ENCODE results near the gene CORO1C.

CORO1C gene

GRCh38 chr12:108691175-108691997 is 39.9 kb downstream of the CORO1C start:
- Histone ChIP-seq H3K9me3 (ENCODE audit: control insufficient read depth, insufficient read depth, low read length) (no peaks in the 10 kb centered on the region), H3K36me3 (ENCODE audit: insufficient read depth, low read length) (peaks cover 3% of the 10 kb centered on the region; the same call in 1 of the 2 replicates), H3K9ac (ENCODE audit: low read depth, low read length) (peak overlapping the region; percentile 12; the same call in 1 of the 2 replicates), H3K4me1 (ENCODE audit: insufficient read depth, low read length) (peaks cover 36% of the 10 kb centered on the region)

GRCh38 chr12:108690542-108691174 is 40.7 kb downstream of the CORO1C start:
- Histone ChIP-seq H3K36me3 (ENCODE audit: insufficient read depth, low read length) (no peaks in the 10 kb centered on the region), H3K4me1 (ENCODE audit: insufficient read depth, low read length) (peaks cover 36% of the 10 kb centered on the region), H3K9ac (ENCODE audit: low read depth, low read length) (no peak overlapping the region), H3K9me3 (ENCODE audit: control insufficient read depth, insufficient read depth, low read length) (no peaks in the 10 kb centered on the region)

GRCh38 chr12:108690191-108690518 is 41.2 kb downstream of the CORO1C start:
- no peaks in the 10 kb centered on the region for H3K9me3 ChIP-seq (ENCODE audit: control insufficient read depth, insufficient read depth, low read length)
- peaks cover 36% of the 10 kb centered on the region for H3K4me1 ChIP-seq (ENCODE audit: insufficient read depth, low read length)
- H3K36me3 ChIP-seq (ENCODE audit: insufficient read depth, low read length) = no peaks in the 10 kb centered on the region
- no peak overlapping the region; the same call in 1 of the 2 replicates for H3K9ac ChIP-seq (ENCODE audit: low read depth, low read length)

GRCh38 chr12:108689314-108690190 is 41.8 kb downstream of the CORO1C start:
- H3K9me3 ChIP-seq (ENCODE audit: control insufficient read depth, insufficient read depth, low read length) = no peaks in the 10 kb centered on the region
- H3K9ac ChIP-seq (ENCODE audit: low read depth, low read length) = no peak overlapping the region; the same call in 1 of the 2 replicates
- no peaks in the 10 kb centered on the region for H3K36me3 ChIP-seq (ENCODE audit: insufficient read depth, low read length)
- H3K4me1 ChIP-seq (ENCODE audit: insufficient read depth, low read length) = peaks cover 36% of the 10 kb centered on the region

GRCh38 chr12:108686780-108687179 is 44.5 kb downstream of the CORO1C start:
- H3K9me3 ChIP-seq (ENCODE audit: control insufficient read depth, insufficient read depth, low read length) = no peaks in the 10 kb centered on the region
- no peak overlapping the region for H3K9ac ChIP-seq (ENCODE audit: low read depth, low read length)
- H3K36me3 ChIP-seq (ENCODE audit: insufficient read depth, low read length) = no peaks in the 10 kb centered on the region
- peaks cover 28% of the 10 kb centered on the region for H3K4me1 ChIP-seq (ENCODE audit: insufficient read depth, low read length)

- Histone ChIP-seq H3K4me1 (ENCODE audit: insufficient read depth, low read length) (peaks cover 19% of the 10 kb centered on the region), H3K9me3 (ENCODE audit: control insufficient read depth, insufficient read depth, low read length) (no peaks in the 10 kb centered on the region), H3K9ac (ENCODE audit: low read depth, low read length) (no peak overlapping the region), H3K36me3 (ENCODE audit: insufficient read depth, low read length) (no peaks in the 10 kb centered on the region)
Measured at GRCh38 chr12:108685469-108686260, 45.7 kb downstream of the CORO1C start.

GRCh38 chr12:108683906-108684556 is 47.3 kb downstream of the CORO1C start:
- no peaks in the 10 kb centered on the region for H3K9me3 ChIP-seq (ENCODE audit: control insufficient read depth, insufficient read depth, low read length)
- peaks cover 3% of the 10 kb centered on the region; the same call in 1 of the 2 replicates for H3K4me1 ChIP-seq (ENCODE audit: insufficient read depth, low read length)
- H3K9ac ChIP-seq (ENCODE audit: low read depth, low read length) = no peak overlapping the region
- no peaks in the 10 kb centered on the region for H3K36me3 ChIP-seq (ENCODE audit: insufficient read depth, low read length)

GRCh38 chr12:108681317-108681716 is 50.0 kb downstream of the CORO1C start:
- Histone ChIP-seq H3K36me3 (ENCODE audit: insufficient read depth, low read length) (no peaks in the 10 kb centered on the region), H3K9me3 (ENCODE audit: control insufficient read depth, insufficient read depth, low read length) (no peaks in the 10 kb centered on the region), H3K4me1 (ENCODE audit: insufficient read depth, low read length) (peaks cover 3% of the 10 kb centered on the region; the same call in 1 of the 2 replicates), H3K9ac (ENCODE audit: low read depth, low read length) (no peak overlapping the region)

GRCh38 chr12:108679106-108679681 is 52.1 kb downstream of the CORO1C start:
- Histone ChIP-seq H3K9me3 (ENCODE audit: control insufficient read depth, insufficient read depth, low read length) (no peaks in the 10 kb centered on the region), H3K9ac (ENCODE audit: low read depth, low read length) (no peak overlapping the region), H3K4me1 (ENCODE audit: insufficient read depth, low read length) (peaks cover 2% of the 10 kb centered on the region; the same call in 1 of the 2 replicates), H3K36me3 (ENCODE audit: insufficient read depth, low read length) (peaks cover 9% of the 10 kb centered on the region)

- no peaks in the 10 kb centered on the region for H3K4me1 ChIP-seq (ENCODE audit: insufficient read depth, low read length)
- no peaks in the 10 kb centered on the region for H3K9me3 ChIP-seq (ENCODE audit: control insufficient read depth, insufficient read depth, low read length)
- H3K36me3 ChIP-seq (ENCODE audit: insufficient read depth, low read length) = peaks cover 9% of the 10 kb centered on the region
- no peak overlapping the region for H3K9ac ChIP-seq (ENCODE audit: low read depth, low read length)
Measured at GRCh38 chr12:108678104-108678730, 53.1 kb downstream of the CORO1C start.

- H3K4me1 ChIP-seq (ENCODE audit: insufficient read depth, low read length) = no peaks in the 10 kb centered on the region
- no peak overlapping the region for H3K9ac ChIP-seq (ENCODE audit: low read depth, low read length)
- no peaks in the 10 kb centered on the region for H3K9me3 ChIP-seq (ENCODE audit: control insufficient read depth, insufficient read depth, low read length)
- peaks cover 9% of the 10 kb centered on the region for H3K36me3 ChIP-seq (ENCODE audit: insufficient read depth, low read length)
Measured at GRCh38 chr12:108677381-108677780, 53.9 kb downstream of the CORO1C start.

GRCh38 chr12:108676707-108677106 is 54.6 kb downstream of the CORO1C start:
- H3K9me3 ChIP-seq (ENCODE audit: control insufficient read depth, insufficient read depth, low read length) = no peaks in the 10 kb centered on the region
- peaks cover 9% of the 10 kb centered on the region for H3K36me3 ChIP-seq (ENCODE audit: insufficient read depth, low read length)
- no peak overlapping the region for H3K9ac ChIP-seq (ENCODE audit: low read depth, low read length)
- no peaks in the 10 kb centered on the region; the same call in 1 of the 2 replicates for H3K4me1 ChIP-seq (ENCODE audit: insufficient read depth, low read length)

- no peaks in the 10 kb centered on the region for H3K9me3 ChIP-seq (ENCODE audit: control insufficient read depth, insufficient read depth, low read length)
- no peaks in the 10 kb centered on the region; the same call in 1 of the 2 replicates for H3K4me1 ChIP-seq (ENCODE audit: insufficient read depth, low read length)
- no peak overlapping the region for H3K9ac ChIP-seq (ENCODE audit: low read depth, low read length)
- H3K36me3 ChIP-seq (ENCODE audit: insufficient read depth, low read length) = peaks cover 9% of the 10 kb centered on the region
Measured at GRCh38 chr12:108675792-108676191, 55.5 kb downstream of the CORO1C start.

Measured in ES-I3 (cell line).